IPS DF 19.7 (cell line): Measurements from ENCODE around the gene RBM27.
"Not testable (repeated sequence)": the region's sequence is repeated elsewhere in the genome, so short reads cannot be mapped to it uniquely, and the experiment has no call there.

Experiments
- DNase-seq: peaks from one replicate; pipeline ENCODE4 v3.0.0-alpha.2; 2013; ENCODE audit warnings: low read depth, low spot score

RBM27 gene

DNA sequence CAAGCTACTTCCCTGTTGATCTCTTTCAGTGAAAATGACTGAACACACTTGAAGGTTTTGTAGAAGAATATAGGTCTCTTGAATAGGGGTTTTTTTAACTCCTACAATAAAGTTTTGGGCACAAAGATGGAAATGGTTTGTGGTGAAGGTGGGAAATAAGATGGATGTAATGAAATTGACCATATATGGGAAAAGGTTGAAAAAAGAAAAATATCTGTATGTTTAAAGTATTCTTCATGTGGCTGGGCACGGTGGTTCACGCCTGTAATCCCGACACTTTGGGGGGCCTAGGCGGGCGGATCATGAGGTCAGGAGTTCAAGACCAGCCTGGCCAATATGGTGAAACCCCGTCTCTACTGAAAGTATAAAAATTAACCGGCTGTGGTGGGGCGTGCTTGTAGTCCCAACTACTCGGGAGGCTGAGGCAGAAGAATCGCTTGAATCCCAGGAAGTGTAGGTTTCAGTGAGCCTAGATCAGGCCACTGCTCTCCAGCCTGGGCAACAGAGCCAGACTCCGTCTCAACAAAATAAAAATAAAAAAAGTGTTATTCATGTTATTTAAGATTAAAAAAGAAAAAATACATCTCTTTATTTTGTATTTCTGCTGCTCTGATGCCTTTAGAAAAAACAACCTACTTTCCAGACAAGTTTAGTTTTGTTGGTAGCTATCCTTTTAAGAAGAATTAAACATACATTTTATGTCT is 2.2 kb downstream of the RBM27 start:
- DNase-seq, result no peak

DNA sequence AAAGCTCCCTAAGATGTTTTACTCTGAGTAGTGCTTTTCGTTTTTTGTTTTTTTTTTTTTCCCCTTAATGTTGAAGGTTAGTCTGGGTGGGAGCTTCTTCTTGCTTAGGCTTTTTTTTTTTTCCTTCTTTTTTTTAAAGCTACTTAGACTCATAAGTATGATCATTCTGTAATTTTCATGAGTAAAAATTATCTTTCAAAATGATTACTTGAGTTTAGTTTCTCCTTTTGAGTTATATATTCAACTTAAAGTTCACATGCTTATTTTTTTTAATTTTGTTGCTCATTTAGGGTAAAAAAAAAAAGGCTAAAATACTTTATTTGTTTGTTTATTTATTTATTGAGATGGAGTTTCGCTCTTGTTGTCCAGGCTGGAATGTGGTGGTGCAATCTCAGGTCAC is 2.9 kb downstream of the RBM27 start:
- no peak for DNase-seq

DNA sequence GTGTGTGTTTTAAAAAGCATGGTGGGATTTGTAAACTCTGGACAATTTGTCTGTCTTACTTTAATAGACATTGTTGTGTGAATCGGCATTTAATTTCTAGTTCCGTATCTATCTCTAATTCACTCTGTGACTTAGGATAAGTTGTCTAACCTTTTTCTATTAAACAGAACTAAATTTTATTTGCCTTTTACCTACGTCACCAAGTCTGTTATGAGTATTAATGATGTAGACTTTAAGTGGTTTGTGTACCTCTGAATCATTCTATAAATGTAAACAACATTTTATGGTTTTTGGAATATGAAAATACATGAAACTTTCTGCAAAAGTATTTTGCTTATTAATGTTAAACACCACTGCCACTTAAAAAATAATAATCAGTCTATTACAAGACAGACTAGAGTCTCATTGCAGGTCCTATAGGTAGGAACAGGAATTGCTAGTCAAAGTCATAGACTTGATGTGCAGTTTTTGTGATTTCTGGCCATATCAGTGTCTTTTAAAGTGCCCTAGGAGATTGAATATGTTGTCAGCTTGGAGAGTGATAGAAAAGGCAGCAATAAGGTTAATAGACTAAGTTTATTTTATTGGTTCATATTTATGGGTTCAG is 5.6 kb downstream of the RBM27 start:
- DNase-seq, result no peak

DNA sequence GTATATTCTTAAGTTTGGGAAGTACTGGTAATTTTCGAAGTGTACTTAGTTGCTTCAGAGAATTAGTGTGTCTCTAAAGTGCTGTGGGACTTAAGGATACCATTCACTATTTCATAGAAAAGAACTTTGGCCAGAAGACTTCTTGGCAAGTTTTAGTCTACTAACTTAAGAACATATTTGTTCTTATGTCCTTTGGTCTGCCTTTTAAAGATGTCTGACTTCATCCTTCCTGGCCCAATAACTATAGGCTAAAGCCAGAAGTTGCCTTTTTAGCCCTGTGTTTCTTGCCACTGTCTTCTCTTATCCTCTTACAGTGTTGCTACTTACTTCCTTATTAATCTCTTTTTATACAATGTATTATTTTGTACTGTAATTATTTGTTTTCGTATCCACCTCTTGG is 6.3 kb downstream of the RBM27 start:
- no peak for DNase-seq

DNA sequence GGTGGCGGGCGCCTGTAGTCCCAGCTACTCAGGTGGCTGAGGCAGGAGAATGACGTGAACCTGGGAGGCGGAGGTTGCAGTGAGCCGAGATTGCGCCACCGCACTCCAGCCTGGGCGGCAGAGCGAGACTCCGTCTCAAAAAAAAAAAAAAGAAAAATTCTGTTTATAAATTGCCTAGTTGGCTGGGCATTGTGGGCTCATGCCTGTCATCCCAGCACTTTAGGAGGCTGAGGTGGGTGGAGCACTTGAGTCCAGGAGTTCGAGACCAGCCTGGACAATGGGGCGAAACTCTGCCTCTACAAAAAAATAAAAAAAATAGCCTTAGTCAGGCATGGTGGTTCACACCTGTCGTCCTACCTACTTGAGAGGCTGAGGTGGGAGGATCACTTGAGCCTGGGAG is 7.4 kb downstream of the RBM27 start:
- not testable (repeated sequence) for DNase-seq

DNA sequence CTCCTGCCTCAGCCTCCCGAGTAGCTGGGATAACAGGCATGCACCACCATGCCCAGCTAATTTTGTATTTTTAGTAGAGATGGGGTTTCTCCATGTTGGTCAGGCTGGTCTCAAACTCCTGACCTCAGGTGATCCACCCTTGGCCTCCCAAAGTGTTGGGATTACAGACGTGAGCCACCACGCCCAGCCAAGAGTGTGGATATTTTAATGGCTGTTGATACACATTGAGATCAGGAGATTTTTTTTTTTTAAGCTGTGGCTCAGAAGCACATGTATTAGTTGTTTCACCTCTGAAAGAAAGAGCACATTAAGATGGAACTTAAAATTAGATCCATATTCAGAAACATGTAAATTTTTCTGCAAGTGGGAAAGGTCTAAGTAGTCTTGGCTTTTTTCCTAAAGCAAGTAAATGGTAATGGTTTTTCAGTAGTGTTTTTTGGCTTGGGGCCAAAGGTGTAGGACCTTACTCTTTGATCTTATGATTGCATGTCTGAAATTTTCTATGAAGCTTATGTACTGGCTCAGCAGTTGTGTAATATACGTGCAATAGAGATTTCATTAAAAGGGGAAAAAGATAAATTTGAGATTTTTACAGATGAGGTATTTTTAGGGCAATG is 9.9 kb downstream of the RBM27 start:
- no peak for DNase-seq

DNA sequence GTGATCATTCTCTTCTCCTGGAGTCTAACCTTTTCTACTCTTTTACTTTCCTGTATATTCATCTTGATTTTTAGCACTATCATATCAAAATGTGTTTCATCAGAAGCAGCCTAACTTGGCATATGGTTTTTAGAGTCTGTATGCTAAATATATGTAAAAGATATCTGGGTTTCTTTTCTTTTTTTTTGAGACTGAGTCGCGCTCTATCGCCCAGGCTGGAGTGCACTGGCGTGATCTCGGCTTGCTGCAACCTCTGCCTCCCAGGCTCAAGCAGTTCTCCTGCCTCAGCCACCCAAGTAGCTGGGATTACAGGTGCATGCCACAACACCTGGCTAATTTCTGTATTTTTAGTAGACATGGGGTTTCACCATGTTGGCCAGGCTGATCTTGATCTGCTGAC is 11.5 kb downstream of the RBM27 start:
- DNase-seq, result not testable (repeated sequence)

DNA sequence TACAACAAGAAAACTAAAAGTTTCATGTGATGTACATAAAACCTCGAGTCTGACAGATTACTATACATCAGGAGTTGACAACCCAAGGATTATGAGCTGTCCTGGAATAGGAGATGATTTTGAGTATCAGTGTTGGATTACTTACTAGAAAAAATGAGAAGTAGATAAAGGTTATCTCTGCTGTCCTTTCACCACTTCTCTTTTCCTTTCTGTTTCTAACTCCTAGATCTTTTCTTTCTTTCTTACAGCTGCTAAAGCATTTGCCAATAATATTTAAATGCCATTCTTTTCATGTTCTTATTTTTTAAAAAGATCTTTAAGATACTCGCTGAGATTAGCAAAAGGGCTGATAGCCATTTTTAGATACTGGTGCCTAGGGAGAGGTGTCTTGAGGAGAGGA is 14.8 kb downstream of the RBM27 start:
- no peak for DNase-seq

DNA sequence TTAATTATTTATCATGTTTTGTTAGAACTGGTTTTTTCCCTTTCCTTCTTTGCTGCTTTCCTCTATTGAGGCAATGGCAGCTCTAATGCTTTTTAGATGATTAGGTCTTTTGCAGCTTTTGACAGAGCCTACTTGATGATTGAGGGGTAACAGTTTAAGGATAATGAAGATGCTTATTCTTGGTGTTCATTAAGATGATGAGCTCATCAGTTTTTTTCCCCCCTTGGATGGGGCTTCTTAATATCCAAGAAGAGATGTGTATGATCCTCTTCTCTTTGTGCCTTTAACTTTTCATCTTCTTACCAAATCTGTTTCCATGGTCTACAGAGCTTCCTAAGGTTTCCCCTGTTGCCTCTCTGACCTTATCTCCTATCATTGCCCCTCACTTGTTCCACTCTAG is 15.8 kb downstream of the RBM27 start:
- DNase-seq, result no peak

DNA sequence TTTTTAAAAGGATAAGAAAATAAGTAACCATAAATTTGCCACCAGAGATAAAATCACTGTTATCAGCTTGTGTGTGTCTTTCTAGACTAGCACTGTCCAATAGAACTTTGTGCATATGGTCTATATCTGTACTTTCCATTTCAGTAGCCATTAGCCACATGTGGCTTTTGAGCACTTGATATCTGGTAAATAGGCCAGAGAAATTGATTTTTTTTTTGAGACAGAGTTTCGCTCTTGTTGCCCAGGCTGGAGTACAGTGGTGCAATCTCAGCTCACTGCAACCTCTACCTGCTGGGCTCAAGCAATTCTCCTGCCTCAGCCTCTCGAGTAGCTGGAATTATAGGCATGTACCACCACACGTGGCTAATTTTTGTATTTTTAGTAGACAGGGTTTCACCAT is 17.8 kb downstream of the RBM27 start:
- no peak for DNase-seq

DNA sequence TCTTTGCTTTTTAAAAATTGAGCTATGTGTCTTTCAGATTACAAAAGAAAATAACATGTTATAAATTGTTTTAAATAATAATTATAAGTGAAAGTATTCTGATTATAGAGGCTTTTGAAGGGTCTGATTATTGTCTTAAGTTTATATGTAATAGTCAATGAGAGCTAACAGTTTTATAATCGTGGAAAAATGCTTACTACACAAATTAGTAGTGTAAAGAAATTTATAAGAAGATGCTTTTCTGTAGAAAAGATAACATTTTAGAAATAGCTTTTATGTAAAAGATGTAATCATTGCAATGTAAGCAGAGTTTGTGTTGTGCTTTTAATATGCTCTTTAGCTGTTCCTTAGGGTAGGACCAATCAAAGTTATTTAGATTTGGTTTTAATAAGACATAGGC is 18.6 kb downstream of the RBM27 start:
- DNase-seq, result no peak

DNA sequence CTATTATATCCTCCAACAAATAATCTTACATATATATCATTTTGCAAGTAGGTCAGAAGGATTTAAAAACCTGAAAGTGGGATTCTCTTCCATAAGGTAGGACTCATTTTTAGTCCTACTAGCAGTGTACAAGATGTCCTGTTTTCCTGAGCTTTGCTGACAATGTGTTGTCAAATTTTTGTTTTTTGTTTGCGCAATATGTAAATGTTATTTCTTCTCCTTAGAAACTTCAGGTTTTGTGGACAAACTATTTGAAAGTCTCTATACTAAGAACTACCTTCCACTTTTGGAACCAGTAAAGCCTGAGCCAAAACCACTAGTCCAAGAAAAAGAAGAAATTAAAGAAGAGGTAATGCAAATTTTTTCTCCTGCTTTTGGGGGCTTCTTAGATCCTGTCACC is 19.8 kb downstream of the RBM27 start:
- no peak for DNase-seq

DNA sequence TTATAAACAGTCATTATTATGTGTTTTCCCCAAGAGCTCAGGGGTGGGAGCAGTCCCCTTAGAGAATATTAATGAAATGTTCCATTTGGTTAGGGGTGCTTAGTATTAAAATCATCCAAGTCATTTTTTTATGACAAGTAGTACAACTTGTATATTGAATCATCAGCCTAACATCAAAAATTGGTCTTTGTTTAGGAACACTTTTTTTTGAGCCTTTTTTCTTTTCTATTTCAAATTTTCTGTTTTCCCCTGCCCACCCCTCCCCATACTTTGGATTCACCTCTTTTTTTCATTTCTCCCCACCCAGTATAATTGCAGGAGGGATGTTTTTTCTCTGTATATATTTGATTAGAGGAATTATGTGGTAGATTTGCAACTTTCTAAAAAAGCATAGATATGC is 25.8 kb downstream of the RBM27 start:
- no peak for DNase-seq

DNA sequence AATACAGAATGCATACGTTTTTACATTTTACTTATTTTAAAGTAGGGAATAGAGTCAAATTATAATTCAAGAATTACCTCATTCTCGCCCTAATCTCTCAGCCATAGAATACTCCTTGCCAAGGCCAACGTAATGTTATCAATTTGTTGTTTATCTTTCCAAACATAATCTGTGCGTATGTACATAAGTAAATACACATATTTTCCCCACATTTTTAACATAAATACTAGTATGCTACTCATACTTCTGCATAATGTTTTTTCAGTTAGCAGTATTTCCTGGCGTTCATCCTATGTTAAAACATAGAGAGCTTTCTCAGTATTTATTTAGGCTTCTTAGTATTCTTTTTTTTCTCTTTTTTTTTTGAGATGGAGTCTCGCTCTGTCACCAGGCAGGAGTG is 28.8 kb downstream of the RBM27 start:
- no peak for DNase-seq

DNA sequence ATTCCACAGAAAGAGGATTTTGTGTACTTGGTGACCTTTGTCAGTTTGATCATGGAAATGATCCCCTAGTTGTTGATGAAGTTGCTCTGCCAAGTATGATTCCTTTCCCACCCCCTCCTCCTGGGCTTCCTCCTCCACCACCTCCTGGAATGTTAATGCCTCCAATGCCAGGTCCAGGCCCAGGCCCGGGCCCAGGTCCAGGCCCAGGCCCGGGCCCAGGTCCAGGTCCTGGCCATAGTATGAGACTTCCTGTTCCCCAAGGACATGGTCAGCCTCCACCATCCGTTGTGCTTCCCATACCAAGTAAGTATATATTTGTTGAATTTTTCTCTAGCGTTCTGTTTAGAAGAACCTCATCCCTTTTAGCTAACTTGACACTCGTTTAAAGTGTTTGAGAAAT is 30.0 kb downstream of the RBM27 start:
- no peak for DNase-seq

DNA sequence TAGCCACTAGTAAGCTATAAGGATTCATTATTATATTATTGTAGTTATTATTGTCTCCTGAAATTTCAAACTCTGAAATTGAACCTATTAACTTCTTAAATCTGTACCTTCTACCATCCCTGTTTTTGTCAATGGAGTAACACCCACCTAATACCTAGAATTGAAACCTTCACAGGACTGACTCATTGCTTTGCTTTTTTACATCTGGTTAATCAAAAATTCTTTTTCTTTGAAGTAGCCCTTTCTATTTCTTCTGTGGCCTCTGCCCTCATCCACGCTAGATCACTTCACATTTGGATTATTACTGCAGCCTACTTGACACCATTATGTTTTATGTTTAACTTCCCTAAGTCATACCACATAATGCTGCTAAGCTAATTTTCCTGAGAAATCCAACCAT is 35.6 kb downstream of the RBM27 start:
- no peak for DNase-seq

DNA sequence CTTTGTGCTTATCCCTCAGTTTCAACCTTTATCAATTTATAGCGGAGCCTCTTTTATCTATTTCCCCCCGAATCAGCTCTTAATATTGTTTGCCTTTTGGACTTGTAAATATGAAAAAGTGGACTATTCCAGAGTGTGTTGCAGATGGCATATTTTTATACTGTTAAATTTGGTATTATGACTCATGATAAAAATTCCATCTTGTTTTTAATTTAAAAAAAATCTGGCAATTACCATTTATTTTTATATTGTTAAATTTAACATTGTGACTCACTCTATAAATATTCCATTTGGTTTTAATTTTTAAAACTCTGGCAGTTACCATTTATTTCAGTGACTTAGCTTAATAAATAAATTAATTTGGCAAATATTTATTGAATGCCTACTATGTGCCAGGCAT is 37.5 kb downstream of the RBM27 start:
- DNase-seq, result no peak

DNA sequence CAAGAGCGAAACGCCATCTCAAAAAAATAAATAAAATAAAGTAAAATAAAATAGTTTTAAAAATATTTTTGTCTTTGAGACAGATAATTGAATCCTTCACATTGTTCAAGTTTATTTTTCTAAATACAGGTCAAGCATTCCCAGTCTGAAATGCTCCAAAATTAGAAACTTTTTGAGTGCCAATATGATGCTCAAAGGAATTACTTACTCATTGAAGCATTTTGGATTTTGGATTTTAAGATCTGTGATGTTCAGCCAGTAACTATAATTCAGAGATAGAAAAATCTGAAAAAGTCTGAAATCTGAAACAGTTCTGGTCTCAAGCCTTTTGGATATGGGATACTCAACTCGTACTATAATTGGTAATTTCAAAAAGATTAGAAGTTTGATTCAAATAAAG is 39.8 kb downstream of the RBM27 start:
- DNase-seq, result no peak

DNA sequence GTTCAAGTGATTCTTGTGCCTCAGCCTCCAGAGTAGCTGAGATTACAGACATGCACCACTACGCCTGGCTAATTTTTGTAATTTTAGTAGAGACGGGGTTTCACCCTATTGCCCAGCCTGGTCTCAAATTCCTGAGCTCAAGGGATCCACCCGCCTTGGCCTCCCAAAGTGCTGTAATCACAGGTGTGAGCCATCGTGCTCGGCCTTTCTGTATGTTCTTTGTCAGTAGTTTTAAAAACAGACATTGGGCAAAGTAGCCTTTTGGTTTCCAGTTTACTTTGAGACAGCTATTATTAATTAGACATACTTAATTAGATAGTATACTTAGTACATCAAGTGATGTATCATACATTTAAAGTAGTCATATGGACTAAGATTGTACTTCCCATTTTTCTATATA is 45.2 kb downstream of the RBM27 start:
- DNase-seq, result no peak

DNA sequence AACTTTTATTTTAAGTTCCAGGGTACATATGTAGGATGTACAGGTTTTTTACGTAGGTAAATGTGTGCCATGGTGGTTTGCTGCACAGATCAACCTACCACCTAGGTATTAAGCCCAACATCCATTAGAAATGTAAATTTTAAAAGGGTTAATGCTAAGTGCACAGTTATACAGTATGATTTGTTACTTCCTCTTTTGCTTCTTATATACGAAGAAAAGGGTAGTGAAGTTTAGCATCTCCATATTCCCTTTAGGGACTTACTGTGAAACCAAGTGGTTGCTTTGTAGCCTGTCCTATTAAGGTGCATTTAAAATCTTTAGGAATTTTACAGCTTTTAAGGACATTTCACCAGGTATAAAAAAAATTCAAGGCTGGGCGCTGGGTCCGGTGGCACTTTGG is 46.4 kb downstream of the RBM27 start:
- DNase-seq, result no peak
